IPS-NIHi7 (cell line): ENCODE data around the gene HOXA6.

ENCODE experiments used
- DNase-seq: peaks from one replicate; pipeline ENCODE4 v3.0.0; 2012; ENCODE audit warnings: mixed read lengths; ENCODE audit errors: extremely low spot score

The HOXA6 gene

GRCh38 chr7:27161214-27161720 lies 13.7 kb upstream of the HOXA6 start:
- DNase-seq, result no peak

GRCh38 chr7:27160546-27161213 lies 13.1 kb upstream of the HOXA6 start:
- peak; percentile 74 for DNase-seq

GRCh38 chr7:27160145-27160545 lies 12.6 kb upstream of the HOXA6 start:
- no peak for DNase-seq

GRCh38 chr7:27159266-27160144 lies 11.9 kb upstream of the HOXA6 start:
- DNase-seq, result no peak

- no peak for DNase-seq
Measured at GRCh38 chr7:27158436-27159265, 11.1 kb upstream of the HOXA6 start.

GRCh38 chr7:27157702-27158431 lies 10.3 kb upstream of the HOXA6 start:
- no peak for DNase-seq

- DNase-seq, result no peak
Measured at GRCh38 chr7:27156916-27157701, 9.5 kb upstream of the HOXA6 start.

- peak; percentile 62 for DNase-seq
Measured at GRCh38 chr7:27156508-27156898, 8.9 kb upstream of the HOXA6 start, which contains the start of gene HOXA7. Gene HOXA7 (minus strand): TSS chr7:27156675. CDS start chr7:27156545, 130 bp downstream.

- no peak for DNase-seq
Measured at GRCh38 chr7:27155816-27156507, 8.4 kb upstream of the HOXA6 start.

GRCh38 chr7:27154901-27155815 lies 7.6 kb upstream of the HOXA6 start:
- no peak for DNase-seq

GRCh38 chr7:27154369-27154768 lies 6.8 kb upstream of the HOXA6 start:
- no peak for DNase-seq

GRCh38 chr7:27153526-27153925 lies 6.0 kb upstream of the HOXA6 start:
- no peak for DNase-seq

GRCh38 chr7:27152816-27153442 lies 5.4 kb upstream of the HOXA6 start:
- DNase-seq, result no peak

- no peak for DNase-seq
Measured at GRCh38 chr7:27151931-27152815, 4.6 kb upstream of the HOXA6 start, which contains the start of gene HOXA3. Gene HOXA3 (minus strand): TSS chr7:27152583. CDS start chr7:27110640, 41,943 bp downstream.

GRCh38 chr7:27151341-27151930 lies 3.9 kb upstream of the HOXA6 start:
- DNase-seq, result peak; percentile 3

GRCh38 chr7:27150568-27151340 lies 3.2 kb upstream of the HOXA6 start:
- DNase-seq, result peak; percentile 81
